GM12878 (cell line): ENCODE measurements around the gene HK1. TPM values are rescaled to one million over a fixed set of nuclear protein-coding genes. Genes with fewer than 3 reads are reported as not detected.

Source experiments
- ATAC-seq: fragments of 200-7000 bp; cut with Tn5 transposase; 3 replicates; pipeline ENCODE4 v1.9.1; 2020; ENCODE audit warnings: mild to moderate bottlenecking, moderate library complexity
- BruUV-seq: library from RNA; stranded (reverse); fragments of 400-500 nt; replicated peaks from 2 replicates; lab custom pipeline; 2021; lab: Mats Ljungman, UMichigan
- CTCF ChIA-PET: fragments of 300-600 bp; sonication (Branson Sonifier 250); formaldehyde crosslinking; extraction: SDS; loops from one replicate; lab custom pipeline; 2021; ENCODE audit warnings: inconsistent platforms; lab: Yijun Ruan, JAX
- POLR2A ChIA-PET: fragments of 350-600 bp; formaldehyde crosslinking; extraction: SDS; loops from one replicate; lab custom pipeline; 2021; ENCODE audit warnings: inconsistent platforms; lab: Charles Lee
- RAD21 ChIA-PET: fragments of 300-600 bp; sonication (Branson Sonifier 250); formaldehyde crosslinking; loops from one replicate; lab custom pipeline; 2023; ENCODE audit warnings: antibody characterized with exemption; ENCODE audit not compliant: unreplicated experiment; lab: Charles Lee
- SMC1A ChIA-PET: fragments of 300-600 bp; sonication (Branson Sonifier 250); formaldehyde crosslinking; loops from one replicate; lab custom pipeline; 2023; ENCODE audit not compliant: unreplicated experiment, uncharacterized antibody; lab: Charles Lee
- DNase-seq: peaks from one replicate; pipeline ENCODE4 v3.0.0-alpha.2; 2011; ENCODE audit warnings: low read depth, low spot score
- FAIRE-seq: peaks from 3 replicates; lab custom pipeline; 2011; peaks lifted over from hg19 to GRCh38; lab: Jason Lieb, UNC
- H2AFZ ChIP-seq: 2 replicates; pipeline ENCODE4 v1.6.0; 2011; ENCODE audit warnings: low read depth, low read length, control low read depth; ENCODE audit not compliant: control insufficient read depth
- H3K27ac ChIP-seq: 2 replicates; pipeline ENCODE4 v1.5.1; 2011; ENCODE audit warnings: control low read depth; ENCODE audit not compliant: control insufficient read depth, insufficient read depth
- H3K27me3 ChIP-seq, 2 experiments: replicated peaks in 1 of 2; 2 replicates each; pipeline versions ENCODE4 v1.6.0 to v1.6.1; 2011; ENCODE audit warnings: low read length in 1 of 2; ENCODE audit not compliant: control insufficient read depth in 2 of 2, insufficient read depth in 2 of 2
- H3K36me3 ChIP-seq, 2 experiments: 2 replicates each; pipeline ENCODE4 v1.5.1; 2011; ENCODE audit warnings: low read length in 1 of 2; ENCODE audit not compliant: control insufficient read depth in 2 of 2, insufficient read depth in 2 of 2
- H3K4me1 ChIP-seq: 2 replicates; pipeline ENCODE4 v1.6.1; 2011; ENCODE audit warnings: mild to moderate bottlenecking, low read length, moderate library complexity, mixed read lengths; ENCODE audit not compliant: control insufficient read depth, insufficient read depth
- H3K4me2 ChIP-seq: 2 replicates; pipeline ENCODE4 v1.6.0; 2011; ENCODE audit warnings: control low read depth; ENCODE audit not compliant: control insufficient read depth, insufficient read depth
- H3K4me3 ChIP-seq: fragments of 200-600 bp; sonication (generic); 2 replicates; pipeline ENCODE4 v1.5.1; 2016
- H3K79me2 ChIP-seq: 2 replicates; pipeline ENCODE4 v1.6.0; 2011; ENCODE audit warnings: low read length; ENCODE audit not compliant: control insufficient read depth, insufficient read depth
- H3K9ac ChIP-seq: 2 replicates; pipeline ENCODE4 v1.8.0; 2011; ENCODE audit warnings: low read length, control low read depth, mixed read lengths; ENCODE audit not compliant: control insufficient read depth, insufficient read depth
- H3K9me3 ChIP-seq: replicated peaks from 3 replicates; pipeline ENCODE4 v1.5.1; 2011; ENCODE audit warnings: mild to moderate bottlenecking, low read length; ENCODE audit not compliant: control insufficient read depth, insufficient read depth
- H4K20me1 ChIP-seq: 2 replicates; pipeline ENCODE4 v1.6.0; 2011; ENCODE audit not compliant: control insufficient read depth, insufficient read depth
- FOS ChIP-seq: IDR thresholded peaks from 3 replicates; pipeline ENCODE4 v1.6.1; 2011; ENCODE audit warnings: borderline replicate concordance; ENCODE audit not compliant: insufficient read length; ENCODE audit errors: extremely low read depth
- HDAC2 ChIP-seq: fragments of 200-600 bp; sonication (generic); IDR thresholded peaks from 2 replicates; pipeline ENCODE4 v1.6.1; 2017
- IRF4 ChIP-seq: IDR thresholded peaks from 2 replicates; pipeline ENCODE4 v1.6.1; 2011; ENCODE audit warnings: low read depth, low read length
- JUND ChIP-seq: IDR thresholded peaks from 2 replicates; pipeline ENCODE4 v1.6.1; 2012; ENCODE audit warnings: low read depth, mild to moderate bottlenecking, low read length, improper control_type of control experiment, moderate library complexity
- RBBP5 ChIP-seq: fragments of 200-600 bp; sonication (generic); conservative IDR thresholded peaks from 2 replicates; pipeline ENCODE4 v1.6.1; 2016
- SP1 ChIP-seq: IDR thresholded peaks from one replicate; pipeline ENCODE4 v1.6.1; 2011; ENCODE audit warnings: low read depth, low read length
- ZNF622 ChIP-seq: fragments of 450-650 bp; IDR thresholded peaks from 2 replicates; pipeline ENCODE4 v1.6.1; 2017; ENCODE audit warnings: mild to moderate bottlenecking, inconsistent platforms
- WGBS: methylation state at CpG from one replicate; pipeline ENCODE4 v1.1.6; 2016; ENCODE audit warnings: low lambda C conversion rate; ENCODE audit not compliant: insufficient replicate concordance, insufficient coverage; ENCODE audit errors: missing lambda C conversion rate; 5-methylcytosine and 5-hydroxymethylcytosine counted together
- in situ Hi-C: fragments of 300-500 bp; cut with MboI; formaldehyde crosslinking; loops from 9 replicates; pipeline ENCODE4 v1.14.3; 2018; ENCODE audit warnings: mixed read lengths
- intact Hi-C: fragments of 100-400 bp; cut with micrococcal nuclease; formaldehyde crosslinking; loops from one replicate; pipeline ENCODE4 v1.14.2; 2022; ENCODE audit not compliant: unreplicated experiment
- polyA plus RNA-seq, 11 experiments: library from polyadenylated mRNA; depleted of rRNA in 4 of 11; unstranded in 6 of 11; stranded (reverse) in 5 of 11; fragments of >200 nt; fragmentation: Nextera tagmentation in 4 of 11; fragmentation: Illumina TruSeq in 1 of 11; extraction: Ambion mirVana in 4 of 11; extraction: Trizol in 1 of 11; gene quantifications; 1 replicate in 1 of 11; 2 replicates in 10 of 11; pipeline versions ENCODE4 v1.2.1 to v1.2.3, GENCODE V29; 2011 to 2016; ENCODE audit warnings: inconsistent platforms in 2 of 11, missing spikeins in 2 of 11, low read depth in 1 of 11
- total RNA-seq, 4 experiments: library from RNA; depleted of rRNA in 3 of 4; stranded (reverse); fragments of >200 nt in 3 of 4; fragmentation: Illumina TruSeq in 1 of 4; extraction: Trizol in 1 of 4; gene quantifications; 2 replicates each; pipeline versions ENCODE4 v1.2.1 to v1.2.3, GENCODE V29; 2013 to 2021
- TF ChIP-seq, protein P1 (sequence below): fragments of 450-650 bp; IDR thresholded peaks from 2 replicates; pipeline ENCODE4 v1.6.1; 2017; ENCODE audit warnings: mild to moderate bottlenecking, low read depth, inconsistent platforms; ENCODE audit not compliant: poor library complexity, severe bottlenecking
- TF ChIP-seq, protein P2 (sequence below): fragments of 450-650 bp; IDR thresholded peaks from 2 replicates; pipeline ENCODE4 v1.6.1; 2017; ENCODE audit warnings: mild to moderate bottlenecking, moderate library complexity

The HK1 gene
- total and polyA plus RNA-seq, 10 of the 15 experiments (the other 5 are each of a cell fraction or from before 2014, with no cell fraction given), result 3.4 to 77.3 (median 46.6) TPM

DNA sequence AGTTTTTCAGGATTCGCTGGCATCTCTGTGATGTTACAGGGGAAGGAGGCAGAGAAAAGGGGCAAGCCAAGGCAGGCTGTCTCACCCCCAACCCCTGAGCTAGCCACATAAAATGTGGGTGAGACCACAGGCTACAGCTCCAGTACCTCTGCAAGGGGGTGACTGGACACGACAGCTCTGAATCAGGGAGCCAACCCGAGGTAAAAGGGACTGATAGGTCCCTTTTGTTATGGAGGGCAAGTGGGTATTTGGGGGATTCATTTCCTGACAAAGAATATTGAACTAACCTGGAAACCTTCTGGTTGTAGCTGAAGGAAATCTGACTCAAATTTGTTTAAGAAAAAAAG is 71.2 kb downstream of the HK1 start (continued):
- TF ChIP-seq FOS (no peak), ZNF622 (no peak), IRF4 (no peak)

DNA sequence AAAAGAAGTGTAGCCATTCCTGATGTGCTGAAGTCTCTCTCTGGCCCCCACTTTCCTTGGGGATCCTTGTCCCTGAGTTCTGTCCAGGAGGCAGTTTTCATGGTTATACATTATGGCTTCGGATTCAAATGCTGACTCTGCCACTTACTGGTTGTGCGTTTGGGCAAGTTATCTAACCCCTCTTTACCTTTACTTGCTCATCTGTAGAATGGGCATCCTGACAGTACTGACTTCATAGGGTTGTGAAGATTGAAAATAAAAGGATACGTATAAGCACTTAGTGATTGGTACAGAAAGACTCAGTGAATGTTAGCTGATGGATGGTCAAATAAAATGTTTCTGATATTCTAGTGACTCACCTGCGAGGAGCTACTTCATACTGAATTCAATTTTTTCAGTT is 73.3 kb downstream of the HK1 start:
- SMC1A ChIA-PET, result interaction anchor here (1.1 kb wide), 1 partner anchor 29 kb away, joined by 4 read pairs; no protein-coding TSS in a partner anchor
- FAIRE-seq (no peak), ATAC-seq (no peak), DNase-seq (no peak)
- no peaks in the 10 kb centered on the region; the same call in 1 of the 2 replicates for H3K79me2 ChIP-seq
- H3K9me3 ChIP-seq, result no peaks in the 10 kb centered on the region
- no peak overlapping the region for H3K27ac ChIP-seq
- no peak for TF ChIP-seq SP1
- POLR2A ChIA-PET, result no interaction called here
- peaks cover 3 to 14% of the 10 kb centered on the region in 2 experiments for H3K36me3 ChIP-seq
- in situ Hi-C loops, result no loop called here
- RAD21 ChIA-PET, result interaction anchor here (0.7 kb wide), 1 partner anchor 147 kb away, joined by 3 read pairs; no protein-coding TSS in a partner anchor
- no peak overlapping the region for H3K9ac ChIP-seq
- H3K4me2 ChIP-seq, result no peak overlapping the region
- H3K27me3 ChIP-seq, result no peaks in the 10 kb centered on the region
- BruUV-seq, result no TSS peak
- intact Hi-C loops, result no loop called here
- H3K4me3 ChIP-seq, result no peak overlapping the region
- H3K4me1 ChIP-seq, result peaks cover 7% of the 10 kb centered on the region
- CTCF ChIA-PET, result interaction anchor here (0.6 to 0.8 kb wide), 3 partner anchors 9 to 913 kb away, joined by 3 read pairs; no protein-coding TSS in a partner anchor
- H2AFZ ChIP-seq, result no peak overlapping the region
- WGBS, result 100% methylated on average over 4 of the region's 4 CpGs
- H4K20me1 ChIP-seq, result no peaks in the 10 kb centered on the region

DNA sequence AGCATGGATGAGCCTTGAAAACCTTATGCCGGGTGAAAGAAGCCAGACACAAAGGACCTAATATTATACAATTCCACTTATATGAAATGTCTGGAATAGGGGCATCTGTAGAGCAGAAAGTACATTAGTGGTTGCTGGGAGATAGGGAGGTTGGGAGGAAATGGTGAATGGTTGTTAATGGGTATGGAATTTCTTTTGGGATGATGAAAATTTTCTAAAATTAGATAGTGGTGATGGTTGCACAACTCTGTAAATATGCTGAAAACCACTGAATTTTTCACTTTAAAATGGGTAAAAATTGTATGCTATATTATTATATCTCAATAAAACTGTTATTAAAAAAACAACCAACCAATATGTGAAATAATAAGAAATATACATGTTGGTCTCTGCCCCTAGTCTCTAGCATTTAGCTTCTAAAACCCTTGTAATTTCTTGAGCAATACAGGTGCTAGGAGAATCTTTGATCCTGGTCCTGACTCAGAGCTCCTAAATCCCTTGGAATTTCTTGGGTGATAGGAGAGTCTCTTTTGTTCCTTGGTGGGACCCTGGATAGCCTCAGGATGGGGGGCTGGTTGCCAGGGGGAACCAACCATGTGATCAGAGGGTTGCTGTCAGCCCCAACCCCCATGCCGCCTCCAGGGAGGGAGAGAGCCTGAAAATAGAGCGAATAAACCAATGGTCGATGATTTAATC is 74.4 kb downstream of the HK1 start:
- Histone ChIP-seq H3K4me2 (no peak overlapping the region), H3K36me3 (peaks cover 3 to 12% of the 10 kb centered on the region in 2 experiments), H3K27ac (no peak overlapping the region), H3K4me3 (no peak overlapping the region), H3K4me1 (peaks cover 7% of the 10 kb centered on the region), H3K79me2 (no peaks in the 10 kb centered on the region; the same call in 1 of the 2 replicates), H2AFZ (no peak overlapping the region), H3K9me3 (no peaks in the 10 kb centered on the region), H3K9ac (no peak overlapping the region), H4K20me1 (no peaks in the 10 kb centered on the region), H3K27me3 (no peaks in the 10 kb centered on the region)
- WGBS, result 99% methylated on average over 4 of the region's 4 CpGs
- BruUV-seq, result no TSS peak
- no peak for FAIRE-seq
- RAD21 ChIA-PET, result no interaction called here
- CTCF ChIA-PET, result no interaction called here
- intact Hi-C loops (no loop called here), in situ Hi-C loops (no loop called here)
- POLR2A ChIA-PET, result no interaction called here
- DNase-seq, result no peak
- SMC1A ChIA-PET, result interaction anchor here (0.9 kb wide), 1 partner anchor 25 kb away, joined by 3 read pairs; no protein-coding TSS in a partner anchor
- ATAC-seq, result no peak
- TF ChIP-seq HDAC2 (no peak), JUND (no peak), RBBP5 (no peak)
- TF ChIP-seq, protein P1, sequence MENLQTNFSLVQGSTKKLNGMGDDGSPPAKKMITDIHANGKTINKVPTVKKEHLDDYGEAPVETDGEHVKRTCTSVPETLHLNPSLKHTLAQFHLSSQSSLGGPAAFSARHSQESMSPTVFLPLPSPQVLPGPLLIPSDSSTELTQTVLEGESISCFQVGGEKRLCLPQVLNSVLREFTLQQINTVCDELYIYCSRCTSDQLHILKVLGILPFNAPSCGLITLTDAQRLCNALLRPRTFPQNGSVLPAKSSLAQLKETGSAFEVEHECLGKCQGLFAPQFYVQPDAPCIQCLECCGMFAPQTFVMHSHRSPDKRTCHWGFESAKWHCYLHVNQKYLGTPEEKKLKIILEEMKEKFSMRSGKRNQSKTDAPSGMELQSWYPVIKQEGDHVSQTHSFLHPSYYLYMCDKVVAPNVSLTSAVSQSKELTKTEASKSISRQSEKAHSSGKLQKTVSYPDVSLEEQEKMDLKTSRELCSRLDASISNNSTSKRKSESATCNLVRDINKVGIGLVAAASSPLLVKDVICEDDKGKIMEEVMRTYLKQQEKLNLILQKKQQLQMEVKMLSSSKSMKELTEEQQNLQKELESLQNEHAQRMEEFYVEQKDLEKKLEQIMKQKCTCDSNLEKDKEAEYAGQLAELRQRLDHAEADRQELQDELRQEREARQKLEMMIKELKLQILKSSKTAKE, result no peak
- TF ChIP-seq, protein P2, sequence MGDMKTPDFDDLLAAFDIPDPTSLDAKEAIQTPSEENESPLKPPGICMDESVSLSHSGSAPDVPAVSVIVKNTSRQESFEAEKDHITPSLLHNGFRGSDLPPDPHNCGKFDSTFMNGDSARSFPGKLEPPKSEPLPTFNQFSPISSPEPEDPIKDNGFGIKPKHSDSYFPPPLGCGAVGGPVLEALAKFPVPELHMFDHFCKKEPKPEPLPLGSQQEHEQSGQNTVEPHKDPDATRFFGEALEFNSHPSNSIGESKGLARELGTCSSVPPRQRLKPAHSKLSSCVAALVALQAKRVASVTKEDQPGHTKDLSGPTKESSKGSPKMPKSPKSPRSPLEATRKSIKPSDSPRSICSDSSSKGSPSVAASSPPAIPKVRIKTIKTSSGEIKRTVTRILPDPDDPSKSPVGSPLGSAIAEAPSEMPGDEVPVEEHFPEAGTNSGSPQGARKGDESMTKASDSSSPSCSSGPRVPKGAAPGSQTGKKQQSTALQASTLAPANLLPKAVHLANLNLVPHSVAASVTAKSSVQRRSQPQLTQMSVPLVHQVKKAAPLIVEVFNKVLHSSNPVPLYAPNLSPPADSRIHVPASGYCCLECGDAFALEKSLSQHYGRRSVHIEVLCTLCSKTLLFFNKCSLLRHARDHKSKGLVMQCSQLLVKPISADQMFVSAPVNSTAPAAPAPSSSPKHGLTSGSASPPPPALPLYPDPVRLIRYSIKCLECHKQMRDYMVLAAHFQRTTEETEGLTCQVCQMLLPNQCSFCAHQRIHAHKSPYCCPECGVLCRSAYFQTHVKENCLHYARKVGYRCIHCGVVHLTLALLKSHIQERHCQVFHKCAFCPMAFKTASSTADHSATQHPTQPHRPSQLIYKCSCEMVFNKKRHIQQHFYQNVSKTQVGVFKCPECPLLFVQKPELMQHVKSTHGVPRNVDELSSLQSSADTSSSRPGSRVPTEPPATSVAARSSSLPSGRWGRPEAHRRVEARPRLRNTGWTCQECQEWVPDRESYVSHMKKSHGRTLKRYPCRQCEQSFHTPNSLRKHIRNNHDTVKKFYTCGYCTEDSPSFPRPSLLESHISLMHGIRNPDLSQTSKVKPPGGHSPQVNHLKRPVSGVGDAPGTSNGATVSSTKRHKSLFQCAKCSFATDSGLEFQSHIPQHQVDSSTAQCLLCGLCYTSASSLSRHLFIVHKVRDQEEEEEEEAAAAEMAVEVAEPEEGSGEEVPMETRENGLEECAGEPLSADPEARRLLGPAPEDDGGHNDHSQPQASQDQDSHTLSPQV, result no peak
